HEK293 (cell line): Measurements from ENCODE around the gene IL4I1.

Source experiments
- CTCF ChIA-PET: fragments of 350-600 bp; formaldehyde crosslinking; extraction: SDS; loops from one replicate; lab custom pipeline; 2021; ENCODE audit warnings: antibody characterized with exemption; lab: Yijun Ruan, JAX
- POLR2A ChIA-PET: fragments of 300-600 bp; formaldehyde crosslinking; extraction: SDS; loops from one replicate; lab custom pipeline; 2020; ENCODE audit warnings: antibody characterized with exemption, inconsistent platforms; lab: Yijun Ruan, JAX
- H3K27ac ChIP-seq: fragments of 200-500 bp; sonication (Bioruptor generic); 2 replicates; pipeline ENCODE4 v1.5.1; 2014; ENCODE audit warnings: low read depth, low read length, control low read depth, inconsistent platforms; ENCODE audit errors: extremely low read depth
- H3K36me3 ChIP-seq, 2 experiments: fragments of 200-500 bp in 1 of 2; sonication (Bioruptor generic) in 1 of 2; 1 replicate in 1 of 2; 2 replicates in 1 of 2; pipeline ENCODE4 v1.5.1; 2014 to 2017; ENCODE audit warnings: inconsistent platforms in 2 of 2, low read length in 2 of 2; ENCODE audit not compliant: control insufficient read depth in 2 of 2, insufficient read depth in 1 of 2
- H3K4me1 ChIP-seq: fragments of 200-500 bp; sonication (Bioruptor generic); 2 replicates; pipeline ENCODE4 v1.5.1; 2014; ENCODE audit warnings: mild to moderate bottlenecking, low read length, inconsistent platforms; ENCODE audit not compliant: control insufficient read depth, insufficient read depth
- H3K4me3 ChIP-seq: 2 replicates; pipeline ENCODE4 v1.5.1; 2011; ENCODE audit warnings: low read depth, mild to moderate bottlenecking, control low read depth, low read length, moderate library complexity
- H3K9me3 ChIP-seq: fragments of 200-500 bp; sonication (Bioruptor generic); 2 replicates; pipeline ENCODE4 v1.5.1; 2014; ENCODE audit warnings: low read depth, low read length, inconsistent platforms; ENCODE audit not compliant: control insufficient read depth, insufficient read depth
- BCL6B ChIP-seq: fragments of 450-650 bp; formaldehyde crosslinking; IDR thresholded peaks from 2 replicates; pipeline ENCODE4 v1.5.1; 2017; ENCODE audit warnings: missing biosample characterization, missing genetic modification characterization
- ELK4 ChIP-seq: IDR thresholded peaks from 2 replicates; pipeline ENCODE4 v1.6.1; 2011; ENCODE audit warnings: mild to moderate bottlenecking, low read depth, low read length, borderline replicate concordance
- KLF16 ChIP-seq: fragments of 450-650 bp; formaldehyde crosslinking; IDR thresholded peaks from 2 replicates; pipeline ENCODE4 v1.5.1; 2017; ENCODE audit warnings: missing biosample characterization, missing genetic modification characterization
- SP2 ChIP-seq: fragments of 450-650 bp; formaldehyde crosslinking; IDR thresholded peaks from 2 replicates; pipeline ENCODE4 v1.5.1; 2016; ENCODE audit warnings: missing biosample characterization, missing genetic modification characterization
- SP3 ChIP-seq: fragments of 450-650 bp; formaldehyde crosslinking; IDR thresholded peaks from 2 replicates; pipeline ENCODE4 v1.5.1; 2016; ENCODE audit warnings: missing biosample characterization, missing genetic modification characterization
- YY1 ChIP-seq: fragments of 450-650 bp; formaldehyde crosslinking; IDR thresholded peaks from 2 replicates; pipeline ENCODE4 v1.5.1; 2018; ENCODE audit warnings: missing biosample characterization, missing genetic modification characterization
- ZBTB10 ChIP-seq: fragments of 450-650 bp; formaldehyde crosslinking; IDR thresholded peaks from 2 replicates; pipeline ENCODE4 v1.5.1; 2016; ENCODE audit warnings: missing biosample characterization, missing genetic modification characterization
- ZBTB17 ChIP-seq: fragments of 450-650 bp; formaldehyde crosslinking; IDR thresholded peaks from 2 replicates; pipeline ENCODE4 v1.5.1; 2016; ENCODE audit warnings: missing biosample characterization, missing genetic modification characterization
- ZBTB8A ChIP-seq: fragments of 450-650 bp; formaldehyde crosslinking; IDR thresholded peaks from 2 replicates; pipeline ENCODE4 v1.5.1; 2016; ENCODE audit warnings: missing biosample characterization, missing genetic modification characterization
- ZFHX2 ChIP-seq: fragments of 450-650 bp; formaldehyde crosslinking; conservative IDR thresholded peaks from 2 replicates; pipeline ENCODE4 v1.5.1; 2016; ENCODE audit warnings: missing biosample characterization, missing genetic modification characterization
- ZNF133 ChIP-seq: fragments of 450-650 bp; formaldehyde crosslinking; IDR thresholded peaks from 2 replicates; pipeline ENCODE4 v1.5.1; 2016; ENCODE audit warnings: missing biosample characterization, missing genetic modification characterization
- ZNF2 ChIP-seq: fragments of 450-650 bp; formaldehyde crosslinking; IDR thresholded peaks from 2 replicates; pipeline ENCODE4 v1.5.1; 2016; ENCODE audit warnings: missing biosample characterization, missing genetic modification characterization
- ZNF223 ChIP-seq: fragments of 450-650 bp; formaldehyde crosslinking; IDR thresholded peaks from 2 replicates; pipeline ENCODE4 v1.5.1; 2016; ENCODE audit warnings: missing biosample characterization, missing genetic modification characterization
- ZNF24 ChIP-seq: fragments of 450-650 bp; formaldehyde crosslinking; IDR thresholded peaks from 2 replicates; pipeline ENCODE4 v1.5.1; 2016; ENCODE audit warnings: missing biosample characterization, missing genetic modification characterization
- ZNF335 ChIP-seq: fragments of 450-650 bp; formaldehyde crosslinking; conservative IDR thresholded peaks from 2 replicates; pipeline ENCODE4 v1.5.1; 2016; ENCODE audit warnings: missing biosample characterization, missing genetic modification characterization
- ZNF366 ChIP-seq: fragments of 450-650 bp; formaldehyde crosslinking; conservative IDR thresholded peaks from 2 replicates; pipeline ENCODE4 v1.5.1; 2016; ENCODE audit warnings: missing biosample characterization, missing genetic modification characterization
- ZNF529 ChIP-seq: fragments of 450-650 bp; formaldehyde crosslinking; IDR thresholded peaks from 2 replicates; pipeline ENCODE4 v1.5.1; 2017; ENCODE audit warnings: missing genetic modification characterization, missing biosample characterization; ENCODE audit not compliant: insufficient replicate concordance
- ZNF561 ChIP-seq: fragments of 450-650 bp; IDR thresholded peaks from 2 replicates; pipeline ENCODE4 v1.5.1; 2018; ENCODE audit warnings: missing biosample characterization, missing genetic modification characterization, borderline replicate concordance
- ZNF580 ChIP-seq: fragments of 450-650 bp; formaldehyde crosslinking; IDR thresholded peaks from 2 replicates; pipeline ENCODE4 v1.5.1; 2016; ENCODE audit warnings: missing biosample characterization, missing genetic modification characterization
- ZNF624 ChIP-seq: fragments of 450-650 bp; formaldehyde crosslinking; IDR thresholded peaks from 2 replicates; pipeline ENCODE4 v1.5.1; 2017; ENCODE audit warnings: missing biosample characterization, missing genetic modification characterization
- ZNF639 ChIP-seq: fragments of 450-650 bp; formaldehyde crosslinking; IDR thresholded peaks from 2 replicates; pipeline ENCODE4 v1.5.1; 2016; ENCODE audit warnings: missing biosample characterization, missing genetic modification characterization
- ZNF660 ChIP-seq: fragments of 450-650 bp; IDR thresholded peaks from 2 replicates; pipeline ENCODE4 v1.5.1; 2018; ENCODE audit warnings: missing biosample characterization, mild to moderate bottlenecking, missing genetic modification characterization
- ZNF76 ChIP-seq: fragments of 450-650 bp; formaldehyde crosslinking; IDR thresholded peaks from 2 replicates; pipeline ENCODE4; 2016; ENCODE audit warnings: low read depth, missing biosample characterization, missing genetic modification characterization, borderline replicate concordance
- ZNF776 ChIP-seq: fragments of 450-650 bp; formaldehyde crosslinking; IDR thresholded peaks from 2 replicates; pipeline ENCODE4 v1.5.0; 2017; ENCODE audit warnings: missing biosample characterization, missing genetic modification characterization, borderline replicate concordance
- ZXDB ChIP-seq: fragments of 450-650 bp; formaldehyde crosslinking; IDR thresholded peaks from 2 replicates; pipeline ENCODE4 v1.5.1; 2016; ENCODE audit warnings: missing biosample characterization, missing genetic modification characterization

Gene IL4I1

GRCh38 chr19:49877020-49877878, 19.4 kb downstream of the IL4I1 start, which contains the start of the genes AKT1S1 and TBC1D17:
Gene AKT1S1, minus strand, starts transcription at chr19:49877355. Its CDS starts 4,060 bp downstream, at chr19:49873295.
Gene TBC1D17, plus strand, starts transcription at chr19:49877702. Its CDS starts 22 bp downstream, at chr19:49877724.
- Histone ChIP-seq H3K36me3 (peaks cover 3 to 45% of the 10 kb centered on the region in 2 experiments; a peak in 2 of 3 replicates), H3K9me3 (no peaks in the 10 kb centered on the region), H3K4me3 (peak within 1 kb of the TSS; percentile 79), H3K27ac (peak within 1 kb of the TSS; percentile 94), H3K4me1 (peaks cover 9% of the 10 kb centered on the region)
- ChIA-PET CTCF (no interaction called here), POLR2A (interaction anchor here (0.6 to 4.8 kb wide), 18 partner anchors 9 to 237 kb away, joined by 3 to 41 read pairs (median 6); partner anchors contain the start of genes AP2A1, ATF5, FUZ and NUP62)
- TF ChIP-seq ZNF660 (tag by site-specific recombination) (peak; percentile 44), KLF16 (peak; percentile 73), ZNF133 (tag by site-specific recombination) (no peak), ZNF529 (no peak), SP2 (tag by site-specific recombination) (peak; percentile 77), ZXDB (tag by site-specific recombination) (peak; percentile 86), ZNF24 (tag by site-specific recombination) (peak; percentile 20; the same call in 1 of the 2 replicates), ZBTB17 (tag by site-specific recombination) (peak; percentile 69), YY1 (tag by site-specific recombination) (peak; percentile 87), SP3 (peak; percentile 97), BCL6B (peak; percentile 92), ZNF366 (tag by site-specific recombination) (peak; percentile 25; the same call in 1 of the 2 replicates), ZNF580 (tag by site-specific recombination) (peak; percentile 38), ZNF335 (tag by site-specific recombination) (peak; percentile 93), ZBTB10 (tag by site-specific recombination) (0 out of 2 replicates have a peak, but pooled peaks have one; percentile 30), ZNF2 (tag by site-specific recombination) (0 out of 2 replicates have a peak, but pooled peaks have one; percentile 14), ELK4 (peak; percentile 50; the same call in 1 of the 2 replicates), ZNF561 (tag by site-specific recombination) (peak; percentile 48; the same call in 1 of the 2 replicates), ZNF639 (tag by site-specific recombination) (peak; percentile 78; the same call in 1 of the 2 replicates), ZBTB8A (tag by site-specific recombination) (peak; percentile 29; the same call in 1 of the 2 replicates), ZNF624 (tag by site-specific recombination) (no peak), ZNF776 (no peak), ZNF76 (tag by site-specific recombination) (peak; percentile 79), ZFHX2 (peak; percentile 93), ZNF223 (tag by site-specific recombination) (peak; percentile 79)
